IMR-90 (cell line): ENCODE measurements around the gene PRKCH. TPM values are rescaled to one million over a fixed set of nuclear protein-coding genes. Genes with fewer than 3 reads are reported as not detected.

Experiments
- ATAC-seq: fragments of 200-7000 bp; cut with Tn5 transposase; 2 replicates; pipeline ENCODE4 v1.9.1; 2020; ENCODE audit warnings: low read depth, mild to moderate bottlenecking, moderate library complexity
- BruUV-seq: library from RNA; stranded (reverse); fragments of 400-500 nt; replicated peaks from 2 replicates; lab custom pipeline; 2021; lab: Mats Ljungman, UMichigan
- CTCF ChIA-PET: fragments of 300-600 bp; formaldehyde crosslinking; extraction: SDS; loops from one replicate; lab custom pipeline; 2021; ENCODE audit warnings: antibody characterized with exemption; lab: Yijun Ruan, JAX
- POLR2A ChIA-PET: fragments of 300-600 bp; sonication (Branson Sonifier 250); formaldehyde crosslinking; loops from one replicate; lab custom pipeline; 2022; ENCODE audit warnings: antibody characterized with exemption; ENCODE audit not compliant: unreplicated experiment; lab: Charles Lee
- DNase-seq: peaks from one replicate; pipeline ENCODE4 v3.0.0; 2013
- H2AFZ ChIP-seq: replicated peaks from 2 replicates; pipeline ENCODE3; 2013; ENCODE audit warnings: low read length, mild to moderate bottlenecking; ENCODE audit not compliant: poor library complexity
- H2AK5ac ChIP-seq: 2 replicates; pipeline ENCODE4 v1.6.1; 2013; ENCODE audit warnings: low read depth, low read length, inconsistent platforms
- H2AK9ac ChIP-seq: replicated peaks from 2 replicates; pipeline ENCODE3; 2013; ENCODE audit warnings: mild to moderate bottlenecking, low read depth, low read length, moderate library complexity; ENCODE audit not compliant: poor library complexity
- H2BK120ac ChIP-seq: 2 replicates; pipeline ENCODE4 v1.6.1; 2013; ENCODE audit warnings: low read depth, low read length, inconsistent platforms
- H2BK15ac ChIP-seq: 3 replicates; pipeline ENCODE4 v1.6.1; 2013; ENCODE audit warnings: low read depth, low read length, inconsistent platforms
- H2BK20ac ChIP-seq: 2 replicates; pipeline ENCODE4 v1.6.1; 2013; ENCODE audit warnings: low read depth, mild to moderate bottlenecking, inconsistent platforms, low read length, moderate library complexity
- H2BK5ac ChIP-seq: 2 replicates; pipeline ENCODE4 v1.6.1; 2013; ENCODE audit warnings: mild to moderate bottlenecking, low read depth, low read length, inconsistent platforms; ENCODE audit not compliant: poor library complexity, severe bottlenecking
- H3K14ac ChIP-seq: replicated peaks from 2 replicates; pipeline ENCODE4 v1.6.1; 2013; ENCODE audit warnings: low read depth, low read length, inconsistent platforms
- H3K18ac ChIP-seq: 2 replicates; pipeline ENCODE4 v1.6.1; 2013; ENCODE audit warnings: low read depth, low read length, control low read depth
- H3K23ac ChIP-seq: 2 replicates; pipeline ENCODE4 v1.6.1; 2013; ENCODE audit warnings: low read depth, low read length, inconsistent platforms
- H3K27ac ChIP-seq: 2 replicates; pipeline ENCODE4 v1.5.1; 2013; ENCODE audit warnings: mild to moderate bottlenecking, control low read depth, low read length; ENCODE audit not compliant: insufficient read depth
- H3K27me3 ChIP-seq: 2 replicates; pipeline ENCODE4 v1.6.1; 2013; ENCODE audit warnings: low read length; ENCODE audit not compliant: control insufficient read depth, insufficient read depth
- H3K36me3 ChIP-seq: 2 replicates; pipeline ENCODE4 v1.6.1; 2013; ENCODE audit warnings: low read length, mixed read lengths; ENCODE audit not compliant: control insufficient read depth, insufficient read depth
- H3K4ac ChIP-seq: 2 replicates; pipeline ENCODE4 v1.6.1; 2013; ENCODE audit warnings: low read depth, low read length, inconsistent platforms
- H3K4me1 ChIP-seq: 2 replicates; pipeline ENCODE4 v1.6.1; 2013; ENCODE audit warnings: low read length, mixed read lengths; ENCODE audit not compliant: control insufficient read depth, insufficient read depth
- H3K4me2 ChIP-seq: 2 replicates; pipeline ENCODE4 v1.6.1; 2013; ENCODE audit warnings: low read depth, mild to moderate bottlenecking, control low read depth, low read length, moderate library complexity
- H3K4me3 ChIP-seq: 2 replicates; pipeline ENCODE4 v1.5.1; 2013; ENCODE audit warnings: low read depth, mild to moderate bottlenecking, control low read depth, low read length, moderate library complexity; ENCODE audit not compliant: insufficient read depth
- H3K56ac ChIP-seq: 2 replicates; pipeline ENCODE4 v1.6.1; 2013; ENCODE audit warnings: low read length, inconsistent platforms; ENCODE audit not compliant: insufficient read depth; ENCODE audit errors: extremely low read depth
- H3K79me1 ChIP-seq, 2 experiments: 2 replicates each; pipeline ENCODE4 v1.6.1; 2013; ENCODE audit warnings: low read length in 2 of 2, inconsistent platforms in 1 of 2, low read depth in 1 of 2
- H3K9ac ChIP-seq: 2 replicates; pipeline ENCODE4 v1.6.1; 2013; ENCODE audit warnings: low read depth, low read length, control low read depth
- H3K9me1 ChIP-seq: 2 replicates; pipeline ENCODE4 v1.6.1; 2013; ENCODE audit warnings: low read length, inconsistent platforms; ENCODE audit not compliant: insufficient read depth
- H3K9me3 ChIP-seq: 2 replicates; pipeline ENCODE4 v1.6.1; 2013; ENCODE audit warnings: low read length; ENCODE audit not compliant: control insufficient read depth, insufficient read depth
- H4K20me1 ChIP-seq: 2 replicates; pipeline ENCODE4 v1.6.1; 2013; ENCODE audit warnings: low read length, inconsistent platforms; ENCODE audit not compliant: insufficient read depth
- H4K5ac ChIP-seq: 2 replicates; pipeline ENCODE4 v1.6.1; 2013; ENCODE audit warnings: mild to moderate bottlenecking, low read depth, low read length, control low read depth
- H4K8ac ChIP-seq, 2 experiments: 2 replicates each; pipeline ENCODE4 v1.6.1; 2013; ENCODE audit warnings: low read depth in 2 of 2, low read length in 2 of 2, control low read depth in 1 of 2, inconsistent platforms in 1 of 2
- H4K91ac ChIP-seq: 2 replicates; pipeline ENCODE4 v1.6.1; 2013; ENCODE audit warnings: low read depth, low read length, inconsistent platforms; ENCODE audit not compliant: insufficient read depth
- BHLHE40 ChIP-seq: fragments of 150-350 bp; IDR thresholded peaks from 2 replicates; pipeline ENCODE4 v1.6.1; 2016; ENCODE audit warnings: mild to moderate bottlenecking, low read depth, low read length
- CEBPB ChIP-seq: IDR thresholded peaks from 2 replicates; pipeline ENCODE4 v1.6.1; 2012; ENCODE audit warnings: low read depth, low read length, improper control_type of control experiment
- CHD1 ChIP-seq: IDR thresholded peaks from 2 replicates; pipeline ENCODE4 v1.6.1; 2012; ENCODE audit warnings: low read depth, low read length, improper control_type of control experiment
- FOS ChIP-seq: fragments of 150-350 bp; IDR thresholded peaks from 2 replicates; pipeline ENCODE4 v1.6.1; 2016; ENCODE audit warnings: low read depth, low read length
- MAFK ChIP-seq: IDR thresholded peaks from 2 replicates; pipeline ENCODE4 v1.6.1; 2012; ENCODE audit warnings: low read depth, low read length, improper control_type of control experiment
- MXI1 ChIP-seq: IDR thresholded peaks from 2 replicates; pipeline ENCODE4 v1.6.1; 2012; ENCODE audit warnings: low read depth, mild to moderate bottlenecking, low read length, moderate library complexity, borderline replicate concordance
- NFE2L2 ChIP-seq: fragments of 150-350 bp; IDR thresholded peaks from 2 replicates; pipeline ENCODE4 v1.6.1; 2016; ENCODE audit warnings: low read depth, mild to moderate bottlenecking, low read length
- POLR2A ChIP-seq: IDR thresholded peaks from 2 replicates; pipeline ENCODE4 v1.6.1; 2012; ENCODE audit warnings: mild to moderate bottlenecking, low read depth, low read length
- RAD21 ChIP-seq: IDR thresholded peaks from 2 replicates; pipeline ENCODE4 v1.6.1; 2012; ENCODE audit warnings: low read length, improper control_type of control experiment
- RCOR1 ChIP-seq: IDR thresholded peaks from 2 replicates; pipeline ENCODE4 v1.6.1; 2012; ENCODE audit warnings: mild to moderate bottlenecking, low read length, improper control_type of control experiment; ENCODE audit not compliant: insufficient replicate concordance
- RFX5 ChIP-seq: IDR thresholded peaks from 2 replicates; pipeline ENCODE4 v1.8.0; 2012; ENCODE audit warnings: low read depth, mild to moderate bottlenecking, low read length, moderate library complexity
- SMC3 ChIP-seq: fragments of 150-350 bp; IDR thresholded peaks from 2 replicates; pipeline ENCODE4 v1.6.1; 2016; ENCODE audit warnings: low read depth, mild to moderate bottlenecking, antibody characterized with exemption, low read length, moderate library complexity
- WGBS, 2 experiments: methylation state at CpG; one replicate each; pipeline versions ENCODE4 v1.1.5 to v1.1.7; 2013; ENCODE audit warnings: missing lambda C conversion rate in 2 of 2; ENCODE audit not compliant: insufficient read length in 1 of 2; ENCODE audit errors: extremely low coverage in 2 of 2; 5-methylcytosine and 5-hydroxymethylcytosine counted together
- dilution Hi-C: fragments of 300-500 bp; cut with HindIII; formaldehyde crosslinking; loops from one replicate; pipeline ENCODE4 v1.14.3; 2018; ENCODE audit warnings: low sequenced_read_pairs; ENCODE audit not compliant: unreplicated experiment
- in situ Hi-C: fragments of 300-500 bp; cut with MboI; formaldehyde crosslinking; loops from 3 replicates; pipeline ENCODE4 v1.14.3; 2019; ENCODE audit warnings: low sequenced_read_pairs, inconsistent platforms, mixed read lengths
- intact Hi-C: fragments of 100-400 bp; cut with micrococcal nuclease; formaldehyde crosslinking; loops from 2 replicates; pipeline ENCODE4 v1.10.0; 2022
- polyA plus RNA-seq, 3 experiments: library from polyadenylated mRNA; depleted of rRNA; stranded (reverse); fragments of >200 nt; gene quantifications; 2 replicates each; pipeline ENCODE4 v1.2.3, GENCODE V29; 2012; ENCODE audit warnings: low replicate concordance in 1 of 3
- total RNA-seq: library from RNA; depleted of rRNA; stranded (reverse); fragments of >200 nt; gene quantifications from 2 replicates; pipeline ENCODE4 v1.2.3, GENCODE V29; 2012
- TF ChIP-seq, protein P1 (sequence below): fragments of 150-350 bp; IDR thresholded peaks from 2 replicates; pipeline ENCODE4 v1.6.1; 2016; ENCODE audit warnings: low read depth, mild to moderate bottlenecking, low read length, moderate library complexity, borderline replicate concordance
- TF ChIP-seq, protein P2 (sequence below): fragments of 150-350 bp; IDR thresholded peaks from 2 replicates; pipeline ENCODE4 v1.6.1; 2017; ENCODE audit warnings: mild to moderate bottlenecking, antibody characterized with exemption, low read length, low read depth
- TF ChIP-seq, protein P3 (sequence below): conservative IDR thresholded peaks from 2 replicates; pipeline ENCODE4 v1.5.1; 2012; ENCODE audit warnings: mild to moderate bottlenecking, low read depth, low read length, improper control_type of control experiment

Gene PRKCH
- total and polyA plus RNA-seq, 2 of the 4 experiments (the other 2 are of a cell fraction) = 1.6 to 2.3 TPM

DNA sequence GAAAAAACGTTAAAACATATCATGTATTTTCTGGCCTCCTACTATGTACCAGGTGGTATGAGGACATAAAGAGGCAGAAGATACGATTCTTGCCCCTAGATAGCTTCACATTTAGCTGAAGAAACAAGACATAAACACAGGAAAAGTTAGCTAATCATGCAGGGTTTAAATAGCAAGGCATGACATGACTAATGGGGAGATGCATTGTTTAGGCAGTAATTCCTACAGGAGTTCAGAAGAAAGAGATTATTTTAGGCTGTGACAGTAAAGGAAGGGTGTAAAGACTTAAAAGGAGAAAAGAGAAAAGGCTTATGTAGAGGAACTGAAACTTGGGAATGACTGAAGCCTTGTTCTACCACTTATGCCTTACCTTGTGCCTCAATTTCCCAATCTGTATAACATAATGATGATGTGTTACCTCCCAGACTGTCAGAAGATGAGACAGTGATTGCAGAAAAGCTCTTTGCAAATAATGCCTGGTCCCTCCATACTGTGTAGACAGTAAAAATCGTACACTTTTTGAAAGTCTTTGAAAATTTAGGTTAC, 44.4 kb downstream of the PRKCH start:
- peaks cover 1% of the 10 kb centered on the region; the same call in 1 of the 2 replicates for H3K4me1 ChIP-seq
- H3K18ac ChIP-seq = no peak overlapping the region
- no peak overlapping the region for H2BK20ac ChIP-seq
- CTCF ChIA-PET = no interaction called here
- no peak overlapping the region for H3K23ac ChIP-seq
- no peak overlapping the region for H3K4me3 ChIP-seq
- H4K20me1 ChIP-seq = no peaks in the 10 kb centered on the region
- H3K56ac ChIP-seq = no peak overlapping the region
- TF ChIP-seq CEBPB (no peak), CHD1 (no peak), FOS (no peak), MXI1 (no peak), RCOR1 (no peak), RAD21 (no peak), RFX5 (no peak), MAFK (no peak), SMC3 (no peak), POLR2A (no peak), NFE2L2 (no peak), BHLHE40 (no peak)
- TF ChIP-seq, protein P1, sequence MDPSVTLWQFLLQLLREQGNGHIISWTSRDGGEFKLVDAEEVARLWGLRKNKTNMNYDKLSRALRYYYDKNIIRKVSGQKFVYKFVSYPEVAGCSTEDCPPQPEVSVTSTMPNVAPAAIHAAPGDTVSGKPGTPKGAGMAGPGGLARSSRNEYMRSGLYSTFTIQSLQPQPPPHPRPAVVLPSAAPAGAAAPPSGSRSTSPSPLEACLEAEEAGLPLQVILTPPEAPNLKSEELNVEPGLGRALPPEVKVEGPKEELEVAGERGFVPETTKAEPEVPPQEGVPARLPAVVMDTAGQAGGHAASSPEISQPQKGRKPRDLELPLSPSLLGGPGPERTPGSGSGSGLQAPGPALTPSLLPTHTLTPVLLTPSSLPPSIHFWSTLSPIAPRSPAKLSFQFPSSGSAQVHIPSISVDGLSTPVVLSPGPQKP = no peak
- TF ChIP-seq, protein P2, sequence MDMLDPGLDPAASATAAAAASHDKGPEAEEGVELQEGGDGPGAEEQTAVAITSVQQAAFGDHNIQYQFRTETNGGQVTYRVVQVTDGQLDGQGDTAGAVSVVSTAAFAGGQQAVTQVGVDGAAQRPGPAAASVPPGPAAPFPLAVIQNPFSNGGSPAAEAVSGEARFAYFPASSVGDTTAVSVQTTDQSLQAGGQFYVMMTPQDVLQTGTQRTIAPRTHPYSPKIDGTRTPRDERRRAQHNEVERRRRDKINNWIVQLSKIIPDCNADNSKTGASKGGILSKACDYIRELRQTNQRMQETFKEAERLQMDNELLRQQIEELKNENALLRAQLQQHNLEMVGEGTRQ = no peak
- TF ChIP-seq, protein P3, sequence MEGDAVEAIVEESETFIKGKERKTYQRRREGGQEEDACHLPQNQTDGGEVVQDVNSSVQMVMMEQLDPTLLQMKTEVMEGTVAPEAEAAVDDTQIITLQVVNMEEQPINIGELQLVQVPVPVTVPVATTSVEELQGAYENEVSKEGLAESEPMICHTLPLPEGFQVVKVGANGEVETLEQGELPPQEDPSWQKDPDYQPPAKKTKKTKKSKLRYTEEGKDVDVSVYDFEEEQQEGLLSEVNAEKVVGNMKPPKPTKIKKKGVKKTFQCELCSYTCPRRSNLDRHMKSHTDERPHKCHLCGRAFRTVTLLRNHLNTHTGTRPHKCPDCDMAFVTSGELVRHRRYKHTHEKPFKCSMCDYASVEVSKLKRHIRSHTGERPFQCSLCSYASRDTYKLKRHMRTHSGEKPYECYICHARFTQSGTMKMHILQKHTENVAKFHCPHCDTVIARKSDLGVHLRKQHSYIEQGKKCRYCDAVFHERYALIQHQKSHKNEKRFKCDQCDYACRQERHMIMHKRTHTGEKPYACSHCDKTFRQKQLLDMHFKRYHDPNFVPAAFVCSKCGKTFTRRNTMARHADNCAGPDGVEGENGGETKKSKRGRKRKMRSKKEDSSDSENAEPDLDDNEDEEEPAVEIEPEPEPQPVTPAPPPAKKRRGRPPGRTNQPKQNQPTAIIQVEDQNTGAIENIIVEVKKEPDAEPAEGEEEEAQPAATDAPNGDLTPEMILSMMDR = no peak
- ATAC-seq = peak; percentile 32; the same call in 1 of the 2 replicates
- in situ Hi-C loops (no loop called here), intact Hi-C loops (no loop called here), dilution Hi-C loops (no loop called here)
- no peak overlapping the region for H2BK15ac ChIP-seq
- H3K4ac ChIP-seq = no peak overlapping the region
- H3K79me1 ChIP-seq = no peaks in the 10 kb centered on the region
- peaks cover 13% of the 10 kb centered on the region for H3K27me3 ChIP-seq
- H4K91ac ChIP-seq = no peak overlapping the region
- no peaks in the 10 kb centered on the region for H3K9me3 ChIP-seq
- BruUV-seq = no TSS peak
- H3K9ac ChIP-seq = no peak overlapping the region
- no peak overlapping the region for H2BK5ac ChIP-seq
- no peak overlapping the region for H2AK5ac ChIP-seq
- H3K4me2 ChIP-seq = no peak overlapping the region
- H3K36me3 ChIP-seq = no peaks in the 10 kb centered on the region
- no peak overlapping the region for H3K14ac ChIP-seq
- no peak overlapping the region for H2BK120ac ChIP-seq
- H2AFZ ChIP-seq = no peak overlapping the region
- POLR2A ChIA-PET = no interaction called here
- no peak overlapping the region for H2AK9ac ChIP-seq
- no peaks in the 10 kb centered on the region for H3K9me1 ChIP-seq
- no peak for DNase-seq
- no peak overlapping the region for H3K27ac ChIP-seq
- WGBS, 2 experiments = no CpG with 5 or more reads among the region's 3 CpGs
- no peak overlapping the region for H4K8ac ChIP-seq
- no peak overlapping the region for H4K5ac ChIP-seq
